IMR-90 (cell line): ENCODE measurements around the gene FPR3. TPM values are rescaled to one million over a fixed set of nuclear protein-coding genes. Genes with fewer than 3 reads are reported as not detected.

ENCODE experiments used
- ATAC-seq: fragments of 200-7000 bp; cut with Tn5 transposase; 2 replicates; pipeline ENCODE4 v1.9.1; 2020; ENCODE audit warnings: low read depth, mild to moderate bottlenecking, moderate library complexity
- BruUV-seq: library from RNA; stranded (reverse); fragments of 400-500 nt; replicated peaks from 2 replicates; lab custom pipeline; 2021; lab: Mats Ljungman, UMichigan
- CTCF ChIA-PET: fragments of 300-600 bp; formaldehyde crosslinking; extraction: SDS; loops from one replicate; lab custom pipeline; 2021; ENCODE audit warnings: antibody characterized with exemption; lab: Yijun Ruan, JAX
- POLR2A ChIA-PET: fragments of 300-600 bp; sonication (Branson Sonifier 250); formaldehyde crosslinking; loops from one replicate; lab custom pipeline; 2022; ENCODE audit warnings: antibody characterized with exemption; ENCODE audit not compliant: unreplicated experiment; lab: Charles Lee
- DNase-seq: peaks from one replicate; pipeline ENCODE4 v3.0.0; 2013
- H2AFZ ChIP-seq: replicated peaks from 2 replicates; pipeline ENCODE3; 2013; ENCODE audit warnings: low read length, mild to moderate bottlenecking; ENCODE audit not compliant: poor library complexity
- H2AK5ac ChIP-seq: 2 replicates; pipeline ENCODE4 v1.6.1; 2013; ENCODE audit warnings: low read depth, low read length, inconsistent platforms
- H2AK9ac ChIP-seq: replicated peaks from 2 replicates; pipeline ENCODE3; 2013; ENCODE audit warnings: mild to moderate bottlenecking, low read depth, low read length, moderate library complexity; ENCODE audit not compliant: poor library complexity
- H2BK120ac ChIP-seq: 2 replicates; pipeline ENCODE4 v1.6.1; 2013; ENCODE audit warnings: low read depth, low read length, inconsistent platforms
- H2BK15ac ChIP-seq: 3 replicates; pipeline ENCODE4 v1.6.1; 2013; ENCODE audit warnings: low read depth, low read length, inconsistent platforms
- H2BK20ac ChIP-seq: 2 replicates; pipeline ENCODE4 v1.6.1; 2013; ENCODE audit warnings: low read depth, mild to moderate bottlenecking, inconsistent platforms, low read length, moderate library complexity
- H2BK5ac ChIP-seq: 2 replicates; pipeline ENCODE4 v1.6.1; 2013; ENCODE audit warnings: mild to moderate bottlenecking, low read depth, low read length, inconsistent platforms; ENCODE audit not compliant: poor library complexity, severe bottlenecking
- H3K14ac ChIP-seq: replicated peaks from 2 replicates; pipeline ENCODE4 v1.6.1; 2013; ENCODE audit warnings: low read depth, low read length, inconsistent platforms
- H3K18ac ChIP-seq: 2 replicates; pipeline ENCODE4 v1.6.1; 2013; ENCODE audit warnings: low read depth, low read length, control low read depth
- H3K23ac ChIP-seq: 2 replicates; pipeline ENCODE4 v1.6.1; 2013; ENCODE audit warnings: low read depth, low read length, inconsistent platforms
- H3K27ac ChIP-seq: 2 replicates; pipeline ENCODE4 v1.5.1; 2013; ENCODE audit warnings: mild to moderate bottlenecking, control low read depth, low read length; ENCODE audit not compliant: insufficient read depth
- H3K27me3 ChIP-seq: 2 replicates; pipeline ENCODE4 v1.6.1; 2013; ENCODE audit warnings: low read length; ENCODE audit not compliant: control insufficient read depth, insufficient read depth
- H3K36me3 ChIP-seq: 2 replicates; pipeline ENCODE4 v1.6.1; 2013; ENCODE audit warnings: low read length, mixed read lengths; ENCODE audit not compliant: control insufficient read depth, insufficient read depth
- H3K4ac ChIP-seq: 2 replicates; pipeline ENCODE4 v1.6.1; 2013; ENCODE audit warnings: low read depth, low read length, inconsistent platforms
- H3K4me1 ChIP-seq: 2 replicates; pipeline ENCODE4 v1.6.1; 2013; ENCODE audit warnings: low read length, mixed read lengths; ENCODE audit not compliant: control insufficient read depth, insufficient read depth
- H3K4me2 ChIP-seq: 2 replicates; pipeline ENCODE4 v1.6.1; 2013; ENCODE audit warnings: low read depth, mild to moderate bottlenecking, control low read depth, low read length, moderate library complexity
- H3K4me3 ChIP-seq: 2 replicates; pipeline ENCODE4 v1.5.1; 2013; ENCODE audit warnings: low read depth, mild to moderate bottlenecking, control low read depth, low read length, moderate library complexity; ENCODE audit not compliant: insufficient read depth
- H3K56ac ChIP-seq: 2 replicates; pipeline ENCODE4 v1.6.1; 2013; ENCODE audit warnings: low read length, inconsistent platforms; ENCODE audit not compliant: insufficient read depth; ENCODE audit errors: extremely low read depth
- H3K79me1 ChIP-seq, 2 experiments: 2 replicates each; pipeline ENCODE4 v1.6.1; 2013; ENCODE audit warnings: low read length in 2 of 2, inconsistent platforms in 1 of 2, low read depth in 1 of 2
- H3K9ac ChIP-seq: 2 replicates; pipeline ENCODE4 v1.6.1; 2013; ENCODE audit warnings: low read depth, low read length, control low read depth
- H3K9me1 ChIP-seq: 2 replicates; pipeline ENCODE4 v1.6.1; 2013; ENCODE audit warnings: low read length, inconsistent platforms; ENCODE audit not compliant: insufficient read depth
- H3K9me3 ChIP-seq: 2 replicates; pipeline ENCODE4 v1.6.1; 2013; ENCODE audit warnings: low read length; ENCODE audit not compliant: control insufficient read depth, insufficient read depth
- H4K20me1 ChIP-seq: 2 replicates; pipeline ENCODE4 v1.6.1; 2013; ENCODE audit warnings: low read length, inconsistent platforms; ENCODE audit not compliant: insufficient read depth
- H4K5ac ChIP-seq: 2 replicates; pipeline ENCODE4 v1.6.1; 2013; ENCODE audit warnings: mild to moderate bottlenecking, low read depth, low read length, control low read depth
- H4K8ac ChIP-seq, 2 experiments: 2 replicates each; pipeline ENCODE4 v1.6.1; 2013; ENCODE audit warnings: low read depth in 2 of 2, low read length in 2 of 2, control low read depth in 1 of 2, inconsistent platforms in 1 of 2
- H4K91ac ChIP-seq: 2 replicates; pipeline ENCODE4 v1.6.1; 2013; ENCODE audit warnings: low read depth, low read length, inconsistent platforms; ENCODE audit not compliant: insufficient read depth
- BHLHE40 ChIP-seq: fragments of 150-350 bp; IDR thresholded peaks from 2 replicates; pipeline ENCODE4 v1.6.1; 2016; ENCODE audit warnings: mild to moderate bottlenecking, low read depth, low read length
- CEBPB ChIP-seq: IDR thresholded peaks from 2 replicates; pipeline ENCODE4 v1.6.1; 2012; ENCODE audit warnings: low read depth, low read length, improper control_type of control experiment
- FOS ChIP-seq: fragments of 150-350 bp; IDR thresholded peaks from 2 replicates; pipeline ENCODE4 v1.6.1; 2016; ENCODE audit warnings: low read depth, low read length
- MAFK ChIP-seq: IDR thresholded peaks from 2 replicates; pipeline ENCODE4 v1.6.1; 2012; ENCODE audit warnings: low read depth, low read length, improper control_type of control experiment
- MAZ ChIP-seq: IDR thresholded peaks from 2 replicates; pipeline ENCODE4 v1.6.1; 2012; ENCODE audit warnings: low read depth, mild to moderate bottlenecking, low read length, improper control_type of control experiment, moderate library complexity, borderline replicate concordance
- MXI1 ChIP-seq: IDR thresholded peaks from 2 replicates; pipeline ENCODE4 v1.6.1; 2012; ENCODE audit warnings: low read depth, mild to moderate bottlenecking, low read length, moderate library complexity, borderline replicate concordance
- NFE2L2 ChIP-seq: fragments of 150-350 bp; IDR thresholded peaks from 2 replicates; pipeline ENCODE4 v1.6.1; 2016; ENCODE audit warnings: low read depth, mild to moderate bottlenecking, low read length
- RAD21 ChIP-seq: IDR thresholded peaks from 2 replicates; pipeline ENCODE4 v1.6.1; 2012; ENCODE audit warnings: low read length, improper control_type of control experiment
- RCOR1 ChIP-seq: IDR thresholded peaks from 2 replicates; pipeline ENCODE4 v1.6.1; 2012; ENCODE audit warnings: mild to moderate bottlenecking, low read length, improper control_type of control experiment; ENCODE audit not compliant: insufficient replicate concordance
- SMC3 ChIP-seq: fragments of 150-350 bp; IDR thresholded peaks from 2 replicates; pipeline ENCODE4 v1.6.1; 2016; ENCODE audit warnings: low read depth, mild to moderate bottlenecking, antibody characterized with exemption, low read length, moderate library complexity
- WGBS, 2 experiments: methylation state at CpG; one replicate each; pipeline versions ENCODE4 v1.1.5 to v1.1.7; 2013; ENCODE audit warnings: missing lambda C conversion rate in 2 of 2; ENCODE audit not compliant: insufficient read length in 1 of 2; ENCODE audit errors: extremely low coverage in 2 of 2; 5-methylcytosine and 5-hydroxymethylcytosine counted together
- dilution Hi-C: fragments of 300-500 bp; cut with HindIII; formaldehyde crosslinking; loops from one replicate; pipeline ENCODE4 v1.14.3; 2018; ENCODE audit warnings: low sequenced_read_pairs; ENCODE audit not compliant: unreplicated experiment
- in situ Hi-C: fragments of 300-500 bp; cut with MboI; formaldehyde crosslinking; loops from 3 replicates; pipeline ENCODE4 v1.14.3; 2019; ENCODE audit warnings: low sequenced_read_pairs, inconsistent platforms, mixed read lengths
- intact Hi-C: fragments of 100-400 bp; cut with micrococcal nuclease; formaldehyde crosslinking; loops from 2 replicates; pipeline ENCODE4 v1.10.0; 2022
- polyA plus RNA-seq, 3 experiments: library from polyadenylated mRNA; depleted of rRNA; stranded (reverse); fragments of >200 nt; gene quantifications; 2 replicates each; pipeline ENCODE4 v1.2.3, GENCODE V29; 2012; ENCODE audit warnings: low replicate concordance in 1 of 3
- total RNA-seq: library from RNA; depleted of rRNA; stranded (reverse); fragments of >200 nt; gene quantifications from 2 replicates; pipeline ENCODE4 v1.2.3, GENCODE V29; 2012
- TF ChIP-seq, protein P1 (sequence below): conservative IDR thresholded peaks from 2 replicates; pipeline ENCODE4 v1.5.1; 2012; ENCODE audit warnings: mild to moderate bottlenecking, low read depth, low read length, improper control_type of control experiment
- TF ChIP-seq, protein P2 (sequence below): fragments of 150-350 bp; IDR thresholded peaks from 2 replicates; pipeline ENCODE4 v1.6.1; 2016; ENCODE audit warnings: low read depth, mild to moderate bottlenecking, low read length, moderate library complexity, borderline replicate concordance
- TF ChIP-seq, protein P3 (sequence below): fragments of 150-350 bp; IDR thresholded peaks from 2 replicates; pipeline ENCODE4 v1.6.1; 2017; ENCODE audit warnings: mild to moderate bottlenecking, antibody characterized with exemption, low read length, low read depth

FPR3 gene
- total and polyA plus RNA-seq, 2 of the 4 experiments (the other 2 are of a cell fraction): not detected

DNA sequence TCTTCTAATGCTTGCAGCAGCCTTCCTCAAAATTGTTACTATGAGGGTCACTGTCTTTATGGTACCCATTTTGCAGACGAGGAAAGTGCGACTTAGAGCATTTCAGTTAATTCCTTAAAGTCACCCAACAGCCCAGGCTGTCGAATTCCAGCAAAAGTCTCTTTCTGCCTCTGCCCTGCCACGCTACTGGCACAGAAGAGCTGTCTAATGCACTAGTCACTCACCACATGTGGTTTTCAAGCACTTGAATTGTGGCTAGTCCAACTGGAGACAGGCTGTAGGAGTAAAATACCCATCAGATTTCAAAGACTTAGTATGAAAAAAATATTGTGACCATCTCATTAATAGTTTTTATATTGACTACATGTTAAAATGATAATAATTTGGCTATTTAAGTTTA is 45.0 kb upstream of the FPR3 start (continued):
- TF ChIP-seq, protein P1, sequence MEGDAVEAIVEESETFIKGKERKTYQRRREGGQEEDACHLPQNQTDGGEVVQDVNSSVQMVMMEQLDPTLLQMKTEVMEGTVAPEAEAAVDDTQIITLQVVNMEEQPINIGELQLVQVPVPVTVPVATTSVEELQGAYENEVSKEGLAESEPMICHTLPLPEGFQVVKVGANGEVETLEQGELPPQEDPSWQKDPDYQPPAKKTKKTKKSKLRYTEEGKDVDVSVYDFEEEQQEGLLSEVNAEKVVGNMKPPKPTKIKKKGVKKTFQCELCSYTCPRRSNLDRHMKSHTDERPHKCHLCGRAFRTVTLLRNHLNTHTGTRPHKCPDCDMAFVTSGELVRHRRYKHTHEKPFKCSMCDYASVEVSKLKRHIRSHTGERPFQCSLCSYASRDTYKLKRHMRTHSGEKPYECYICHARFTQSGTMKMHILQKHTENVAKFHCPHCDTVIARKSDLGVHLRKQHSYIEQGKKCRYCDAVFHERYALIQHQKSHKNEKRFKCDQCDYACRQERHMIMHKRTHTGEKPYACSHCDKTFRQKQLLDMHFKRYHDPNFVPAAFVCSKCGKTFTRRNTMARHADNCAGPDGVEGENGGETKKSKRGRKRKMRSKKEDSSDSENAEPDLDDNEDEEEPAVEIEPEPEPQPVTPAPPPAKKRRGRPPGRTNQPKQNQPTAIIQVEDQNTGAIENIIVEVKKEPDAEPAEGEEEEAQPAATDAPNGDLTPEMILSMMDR: no peak
- no peak for TF ChIP-seq MAZ

DNA sequence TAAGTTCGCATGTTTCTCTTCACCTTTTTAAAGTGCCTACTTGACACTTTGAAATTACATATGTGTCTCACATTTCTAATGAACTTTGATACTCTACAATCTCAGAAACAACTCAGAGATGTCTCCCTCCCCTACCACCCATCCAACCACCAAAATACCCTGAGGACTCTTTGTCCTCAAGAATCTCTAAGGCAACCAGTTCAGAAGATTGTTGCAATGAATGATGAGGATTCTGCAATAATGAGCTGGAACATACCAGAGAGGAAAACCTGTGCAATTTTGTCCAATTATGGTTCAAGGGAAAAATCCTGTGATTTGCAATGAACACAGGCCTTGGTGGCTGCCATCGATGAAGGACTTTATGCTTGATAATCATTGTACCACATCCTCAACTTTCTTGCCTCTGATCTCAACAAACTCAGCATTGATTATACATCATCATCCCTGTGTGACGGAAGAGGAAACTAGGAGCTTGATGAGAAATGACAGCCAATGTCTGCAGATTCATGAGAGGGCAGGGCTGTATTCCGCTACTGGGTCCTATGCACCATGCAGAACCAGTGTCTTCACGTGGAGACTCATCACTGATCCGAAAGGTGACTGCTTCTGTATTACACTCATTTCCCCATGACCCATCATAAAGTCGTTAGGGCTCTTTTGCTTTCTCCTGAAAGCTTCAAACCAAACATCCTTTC is 44.4 kb upstream of the FPR3 start:
- Histone ChIP-seq H3K4ac (no peak overlapping the region), H2BK120ac (no peak overlapping the region), H3K27ac (no peak overlapping the region), H4K20me1 (no peaks in the 10 kb centered on the region), H2AFZ (no peak overlapping the region), H2AK5ac (no peak overlapping the region), H4K8ac (no peak overlapping the region), H3K9me3 (peaks cover 4% of the 10 kb centered on the region; the same call in 1 of the 2 replicates), H3K79me1 (no peaks in the 10 kb centered on the region), H3K36me3 (no peaks in the 10 kb centered on the region), H3K9me1 (no peaks in the 10 kb centered on the region), H2BK15ac (no peak overlapping the region), H3K18ac (no peak overlapping the region), H3K14ac (no peak overlapping the region), H3K56ac (no peak overlapping the region), H2BK5ac (no peak overlapping the region), H3K23ac (no peak overlapping the region), H2AK9ac (no peak overlapping the region), H3K27me3 (no peaks in the 10 kb centered on the region), H3K4me3 (no peak overlapping the region), H3K9ac (no peak overlapping the region), H4K5ac (no peak overlapping the region), H2BK20ac (no peak overlapping the region), H3K4me1 (no peaks in the 10 kb centered on the region), H4K91ac (no peak overlapping the region), H3K4me2 (no peak overlapping the region)
- ATAC-seq (no peak), DNase-seq (no peak)
- intact Hi-C loops: no loop called here
- WGBS, 2 experiments: 44% methylated on average over 4 of the region's 7 CpGs; no CpG with 5 or more reads in 1 of the 2 experiments
- TF ChIP-seq RCOR1: no peak
- no peak for TF ChIP-seq MAZ
- no peak for TF ChIP-seq CEBPB
- no peak for TF ChIP-seq FOS
- TF ChIP-seq, protein P2, sequence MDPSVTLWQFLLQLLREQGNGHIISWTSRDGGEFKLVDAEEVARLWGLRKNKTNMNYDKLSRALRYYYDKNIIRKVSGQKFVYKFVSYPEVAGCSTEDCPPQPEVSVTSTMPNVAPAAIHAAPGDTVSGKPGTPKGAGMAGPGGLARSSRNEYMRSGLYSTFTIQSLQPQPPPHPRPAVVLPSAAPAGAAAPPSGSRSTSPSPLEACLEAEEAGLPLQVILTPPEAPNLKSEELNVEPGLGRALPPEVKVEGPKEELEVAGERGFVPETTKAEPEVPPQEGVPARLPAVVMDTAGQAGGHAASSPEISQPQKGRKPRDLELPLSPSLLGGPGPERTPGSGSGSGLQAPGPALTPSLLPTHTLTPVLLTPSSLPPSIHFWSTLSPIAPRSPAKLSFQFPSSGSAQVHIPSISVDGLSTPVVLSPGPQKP: no peak
- no peak for TF ChIP-seq MAFK
- TF ChIP-seq, protein P3, sequence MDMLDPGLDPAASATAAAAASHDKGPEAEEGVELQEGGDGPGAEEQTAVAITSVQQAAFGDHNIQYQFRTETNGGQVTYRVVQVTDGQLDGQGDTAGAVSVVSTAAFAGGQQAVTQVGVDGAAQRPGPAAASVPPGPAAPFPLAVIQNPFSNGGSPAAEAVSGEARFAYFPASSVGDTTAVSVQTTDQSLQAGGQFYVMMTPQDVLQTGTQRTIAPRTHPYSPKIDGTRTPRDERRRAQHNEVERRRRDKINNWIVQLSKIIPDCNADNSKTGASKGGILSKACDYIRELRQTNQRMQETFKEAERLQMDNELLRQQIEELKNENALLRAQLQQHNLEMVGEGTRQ: no peak
- TF ChIP-seq RAD21: no peak
- TF ChIP-seq BHLHE40: no peak
- TF ChIP-seq SMC3: no peak
- no peak for TF ChIP-seq MXI1
- TF ChIP-seq NFE2L2: no peak
- ChIA-PET POLR2A (no interaction called here), CTCF (no interaction called here)
- BruUV-seq: no TSS peak
- dilution Hi-C loops: no loop called here
- in situ Hi-C loops: no loop called here
